Esophagus muscularis mucosa (tissue), 4 donors: ENCODE results near the gene C16orf96.

ENCODE experiments used
- CTCF ChIP-seq, 3 experiments: fragments of 200-600 bp in 2 of 3; fragments of 450-650 bp in 1 of 3; sonication (generic) in 2 of 3; IDR thresholded peaks; one replicate each; pipeline ENCODE4 v1.5.1; 2017 to 2019; ENCODE audit warnings: antibody characterized with exemption in 3 of 3, mild to moderate bottlenecking in 2 of 3, moderate library complexity in 1 of 3
- EP300 ChIP-seq: sonication (generic); formaldehyde crosslinking; IDR thresholded peaks from one replicate; pipeline ENCODE4 v1.6.1; 2017; ENCODE audit warnings: antibody characterized with exemption
- POLR2A ChIP-seq: fragments of 450-650 bp; IDR thresholded peaks from one replicate; pipeline ENCODE4 v1.6.1; 2017; ENCODE audit warnings: antibody characterized with exemption, moderate library complexity, mild to moderate bottlenecking, low read depth
- POLR2AphosphoS5 ChIP-seq, 2 donors: sonication (generic); formaldehyde crosslinking; IDR thresholded peaks; one replicate each; pipeline ENCODE4 v1.6.1; 2017; ENCODE audit warnings: antibody characterized with exemption in 2 of 2

- TF ChIP-seq CTCF (IDR thresholded peaks at IDR 0.05) (no peak), POLR2A (no peak), EP300 (no peak), POLR2AphosphoS5 (IDR thresholded peaks at IDR 0.05) (no peak)
Measured at GRCh38 chr16:4612474-4612931, 56.4 kb downstream of the C16orf96 start.
